Trophoblast cell (in vitro differentiated cells and primary cell): Measurements from ENCODE around the gene TRMU.

ENCODE experiments used
- DNase-seq, 2 donors: peaks; one replicate each; pipeline ENCODE4 v3.0.0-alpha.2; 2016
- H2AFZ ChIP-seq: 2 replicates; pipeline ENCODE4 v1.6.1; 2013; ENCODE audit warnings: low read length, moderate library complexity, mild to moderate bottlenecking; ENCODE audit not compliant: insufficient read depth, poor library complexity
- H2AK5ac ChIP-seq: 2 replicates; pipeline ENCODE4 v1.6.1; 2013; ENCODE audit warnings: mild to moderate bottlenecking, low read length
- H2BK120ac ChIP-seq: 2 replicates; pipeline ENCODE4 v1.6.1; 2013; ENCODE audit warnings: low read length, mild to moderate bottlenecking, moderate library complexity; ENCODE audit not compliant: insufficient read depth, poor library complexity
- H2BK12ac ChIP-seq: 2 replicates; pipeline ENCODE4 v1.6.1; 2013; ENCODE audit warnings: mild to moderate bottlenecking, low read length, moderate library complexity
- H2BK5ac ChIP-seq: 2 replicates; pipeline ENCODE4 v1.6.1; 2013; ENCODE audit warnings: low read length, low read depth, moderate library complexity, mild to moderate bottlenecking; ENCODE audit not compliant: poor library complexity
- H3K14ac ChIP-seq: 2 replicates; pipeline ENCODE4 v1.6.1; 2013; ENCODE audit warnings: mild to moderate bottlenecking, low read length
- H3K18ac ChIP-seq: 2 replicates; pipeline ENCODE4 v1.6.1; 2013; ENCODE audit warnings: mild to moderate bottlenecking, low read length
- H3K23ac ChIP-seq: 2 replicates; pipeline ENCODE4 v1.6.1; 2013; ENCODE audit warnings: low read length
- H3K27ac ChIP-seq: 2 replicates; pipeline ENCODE4 v1.5.1; 2013; ENCODE audit warnings: low read depth, mild to moderate bottlenecking, inconsistent platforms, low read length, moderate library complexity
- H3K27me3 ChIP-seq: 2 replicates; pipeline ENCODE4 v1.6.1; 2013; ENCODE audit warnings: inconsistent platforms, mild to moderate bottlenecking, low read length, moderate library complexity; ENCODE audit not compliant: insufficient read depth
- H3K36me3 ChIP-seq, 2 experiments: 1 replicate in 1 of 2; 2 replicates in 1 of 2; pipeline ENCODE4 v1.6.1; 2013; ENCODE audit warnings: low read length in 2 of 2, mild to moderate bottlenecking in 2 of 2, moderate library complexity in 1 of 2; ENCODE audit not compliant: insufficient read depth in 2 of 2, control insufficient read depth in 1 of 2
- H3K4ac ChIP-seq: 2 replicates; pipeline ENCODE4 v1.6.1; 2013; ENCODE audit warnings: low read depth, mild to moderate bottlenecking, low read length, moderate library complexity
- H3K4me1 ChIP-seq, 2 experiments: 1 replicate in 1 of 2; 2 replicates in 1 of 2; pipeline ENCODE4 v1.6.1; 2013; ENCODE audit warnings: low read length in 2 of 2, mild to moderate bottlenecking in 2 of 2, moderate library complexity in 1 of 2; ENCODE audit not compliant: insufficient read depth in 2 of 2, control insufficient read depth in 1 of 2
- H3K4me2 ChIP-seq: 2 replicates; pipeline ENCODE4 v1.6.1; 2013; ENCODE audit warnings: inconsistent platforms, mild to moderate bottlenecking, low read length, moderate library complexity
- H3K4me3 ChIP-seq: 2 replicates; pipeline ENCODE4 v1.5.1; 2013; ENCODE audit warnings: mild to moderate bottlenecking, low read depth, low read length, inconsistent platforms
- H3K79me1 ChIP-seq: one replicate; pipeline ENCODE4 v1.6.1; 2013; ENCODE audit warnings: low read length
- H3K79me2 ChIP-seq: 2 replicates; pipeline ENCODE4 v1.6.1; 2013; ENCODE audit warnings: low read length, mild to moderate bottlenecking; ENCODE audit not compliant: control insufficient read depth, insufficient read depth, poor library complexity
- H3K9ac ChIP-seq: 2 replicates; pipeline ENCODE4 v1.6.1; 2013; ENCODE audit warnings: mild to moderate bottlenecking, low read length
- H3K9me3 ChIP-seq: 2 replicates; pipeline ENCODE4 v1.6.1; 2013; ENCODE audit warnings: low read depth, mild to moderate bottlenecking, control low read depth, inconsistent platforms, low read length; ENCODE audit not compliant: insufficient read depth
- H4K12ac ChIP-seq: 2 replicates; pipeline ENCODE4 v1.6.1; 2013; ENCODE audit warnings: low read depth, mild to moderate bottlenecking, low read length, moderate library complexity
- H4K8ac ChIP-seq: 2 replicates; pipeline ENCODE4 v1.6.1; 2013; ENCODE audit warnings: low read depth, mild to moderate bottlenecking, low read length, moderate library complexity
- H4K91ac ChIP-seq: one replicate; pipeline ENCODE4 v1.6.1; 2013; ENCODE audit warnings: low read depth, mild to moderate bottlenecking, low read length, moderate library complexity
- WGBS: extraction: QIAGEN DNeasy Blood & Tissue Kit; methylation state at CpG from one replicate; pipeline ENCODE4 v1.1.7; 2013; ENCODE audit warnings: missing lambda C conversion rate; ENCODE audit not compliant: insufficient read length, insufficient coverage; ENCODE audit errors: extremely low coverage; 5-methylcytosine and 5-hydroxymethylcytosine counted together

Gene TRMU

GRCh38 chr22:46355369-46355995 lies 20.0 kb downstream of the TRMU start:
- Histone ChIP-seq H3K79me1 (no peaks in the 10 kb centered on the region), H3K36me3 (peaks cover 79 to 90% of the 10 kb centered on the region in 2 experiments), H3K4ac (no peak overlapping the region), H3K79me2 (no peaks in the 10 kb centered on the region), H3K14ac (no peak overlapping the region), H4K8ac (no peak overlapping the region), H2AFZ (no peak overlapping the region), H3K4me2 (no peak overlapping the region), H3K9me3 (peaks cover 2% of the 10 kb centered on the region), H3K27ac (no peak overlapping the region), H2BK12ac (no peak overlapping the region), H3K9ac (no peak overlapping the region), H3K4me1 (no peaks in the 10 kb centered on the region), H2BK5ac (no peak overlapping the region), H2AK5ac (no peak overlapping the region), H3K23ac (no peak overlapping the region), H3K4me3 (no peak overlapping the region), H2BK120ac (no peak overlapping the region), H3K18ac (no peak overlapping the region), H4K12ac (no peak overlapping the region), H3K27me3 (no peaks in the 10 kb centered on the region), H4K91ac (no peak overlapping the region)
- DNase-seq = peak; percentile 64 to 81
- WGBS = no CpG with 5 or more reads among the region's 22 CpGs

DNA sequence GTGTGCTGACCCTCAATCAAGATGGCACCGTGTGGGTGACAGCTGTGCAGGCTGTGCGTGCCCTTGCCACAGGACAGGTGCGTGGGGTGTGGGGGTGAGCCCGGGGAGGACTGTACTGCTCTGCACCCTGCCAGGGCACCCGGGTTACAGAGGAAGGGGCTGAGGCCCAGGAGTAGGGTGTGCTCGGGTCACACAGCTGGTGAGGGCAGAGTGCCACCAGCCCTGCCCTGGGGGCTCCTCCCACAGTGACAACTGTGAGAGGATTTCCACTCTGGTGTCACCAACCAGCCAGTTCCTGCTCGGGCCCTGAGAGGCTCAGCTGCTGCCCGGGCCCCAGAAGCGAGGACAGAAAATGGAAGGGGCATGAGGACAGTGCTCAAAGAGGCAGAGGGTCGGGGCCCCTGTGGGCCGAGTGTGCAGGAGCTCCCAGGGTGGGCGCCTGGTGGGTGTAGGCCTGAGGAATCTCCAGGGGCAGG lies 20.5 kb downstream of the TRMU start:
- H3K9ac ChIP-seq = no peak overlapping the region
- H3K4me1 ChIP-seq = peaks cover 0 to 1% of the 10 kb centered on the region in 2 experiments
- H4K12ac ChIP-seq = no peak overlapping the region
- peaks cover 74 to 85% of the 10 kb centered on the region in 2 experiments for H3K36me3 ChIP-seq
- no peak overlapping the region for H3K27ac ChIP-seq
- no peak overlapping the region for H3K4ac ChIP-seq
- no CpG with 5 or more reads among the region's 12 CpGs for WGBS
- no peaks in the 10 kb centered on the region for H3K79me1 ChIP-seq
- no peaks in the 10 kb centered on the region for H3K79me2 ChIP-seq
- H3K14ac ChIP-seq = no peak overlapping the region
- no peak overlapping the region for H4K8ac ChIP-seq
- no peak overlapping the region for H3K4me3 ChIP-seq
- H3K9me3 ChIP-seq = no peaks in the 10 kb centered on the region
- H3K4me2 ChIP-seq = no peak overlapping the region
- no peak overlapping the region for H3K18ac ChIP-seq
- H2AFZ ChIP-seq = no peak overlapping the region
- DNase-seq = no peak
- no peak overlapping the region for H2BK5ac ChIP-seq
- H2BK12ac ChIP-seq = no peak overlapping the region
- no peaks in the 10 kb centered on the region for H3K27me3 ChIP-seq
- H4K91ac ChIP-seq = no peak overlapping the region
- no peak overlapping the region for H2BK120ac ChIP-seq
- H3K23ac ChIP-seq = no peak overlapping the region
- H2AK5ac ChIP-seq = no peak overlapping the region

GRCh38 chr22:46356496-46357480 lies 21.3 kb downstream of the TRMU start:
- no peak overlapping the region for H4K12ac ChIP-seq
- no peak overlapping the region for H3K18ac ChIP-seq
- H3K27me3 ChIP-seq = no peaks in the 10 kb centered on the region
- no peak overlapping the region for H4K8ac ChIP-seq
- no peaks in the 10 kb centered on the region for H3K79me1 ChIP-seq
- no peak overlapping the region for H3K4ac ChIP-seq
- no peak overlapping the region for H3K14ac ChIP-seq
- H4K91ac ChIP-seq = no peak overlapping the region
- no peak overlapping the region for H3K27ac ChIP-seq
- H2BK12ac ChIP-seq = no peak overlapping the region
- no peak for DNase-seq
- H3K4me1 ChIP-seq = peaks cover 0 to 1% of the 10 kb centered on the region in 2 experiments
- no peak overlapping the region for H2AK5ac ChIP-seq
- no peaks in the 10 kb centered on the region for H3K79me2 ChIP-seq
- no peak overlapping the region for H3K4me2 ChIP-seq
- H3K23ac ChIP-seq = no peak overlapping the region
- H3K9me3 ChIP-seq = no peaks in the 10 kb centered on the region
- H2AFZ ChIP-seq = no peak overlapping the region
- H3K4me3 ChIP-seq = no peak overlapping the region
- H2BK5ac ChIP-seq = no peak overlapping the region
- H3K9ac ChIP-seq = no peak overlapping the region
- H2BK120ac ChIP-seq = no peak overlapping the region
- peaks cover 66 to 77% of the 10 kb centered on the region in 2 experiments for H3K36me3 ChIP-seq
- WGBS = no CpG with 5 or more reads among the region's 23 CpGs

- H3K18ac ChIP-seq = no peak overlapping the region
Measured at GRCh38 chr22:46357711-46358520, 22.4 kb downstream of the TRMU start.

More at GRCh38 chr22:46357711-46358520, 22.4 kb downstream of the TRMU start:
- Histone ChIP-seq H3K4me3 (no peak overlapping the region), H2AK5ac (no peak overlapping the region), H3K23ac (no peak overlapping the region), H4K91ac (no peak overlapping the region), H3K9ac (no peak overlapping the region), H2BK12ac (no peak overlapping the region), H3K79me1 (no peaks in the 10 kb centered on the region), H3K27me3 (no peaks in the 10 kb centered on the region), H3K36me3 (peaks cover 57 to 70% of the 10 kb centered on the region in 2 experiments), H3K9me3 (no peaks in the 10 kb centered on the region), H2BK120ac (no peak overlapping the region), H3K4me1 (peaks cover 0 to 1% of the 10 kb centered on the region in 2 experiments), H3K14ac (no peak overlapping the region), H3K27ac (no peak overlapping the region), H4K12ac (no peak overlapping the region), H2BK5ac (no peak overlapping the region), H2AFZ (no peak overlapping the region), H3K79me2 (no peaks in the 10 kb centered on the region), H3K4ac (no peak overlapping the region), H3K4me2 (no peak overlapping the region), H4K8ac (no peak overlapping the region)
- no peak for DNase-seq
- WGBS = no CpG with 5 or more reads among the region's 19 CpGs
